ENCODE data around the gene POU2AF1.

Gene POU2AF1

GRCh38 chr11:111309215-111309915 is 69.7 kb downstream of the POU2AF1 start:
- no peak for DNase-seq

- no peak for DNase-seq
Measured at GRCh38 chr11:111308140-111308539, 70.9 kb downstream of the POU2AF1 start.

GRCh38 chr11:111307472-111308108 is 71.5 kb downstream of the POU2AF1 start:
- DNase-seq: no peak

- no peak for DNase-seq
Measured at GRCh38 chr11:111306321-111306720, 72.8 kb downstream of the POU2AF1 start.

GRCh38 chr11:111305876-111306275 is 73.2 kb downstream of the POU2AF1 start:
- DNase-seq: no peak

GRCh38 chr11:111305162-111305802 is 73.8 kb downstream of the POU2AF1 start:
- DNase-seq: no peak

GRCh38 chr11:111303461-111303860 is 75.6 kb downstream of the POU2AF1 start:
- DNase-seq: no peak

GRCh38 chr11:111302298-111302697 is 76.8 kb downstream of the POU2AF1 start:
- no peak for DNase-seq

Measured in amniotic stem cell (primary cell).